H9 (cell line): ENCODE results near the gene NOX5. TPM values are rescaled to one million over a fixed set of nuclear protein-coding genes. Genes with fewer than 3 reads are reported as not detected.

Source experiments
- DNase-seq: peaks from one replicate; pipeline ENCODE4 v3.0.0-alpha.2; 2017
- H2AFZ ChIP-seq: one replicate; pipeline ENCODE4 v1.6.1; 2013; ENCODE audit warnings: mild to moderate bottlenecking, low read length, control low read depth, moderate library complexity
- H2AK5ac ChIP-seq: 2 replicates; pipeline ENCODE4 v1.6.1; 2013; ENCODE audit warnings: low read length, control low read depth, mixed read lengths; ENCODE audit not compliant: insufficient read length
- H2BK120ac ChIP-seq: one replicate; pipeline ENCODE4 v1.6.1; 2013; ENCODE audit warnings: low read depth, mild to moderate bottlenecking, low read length, control low read depth, inconsistent platforms; ENCODE audit not compliant: poor library complexity, severe bottlenecking
- H2BK12ac ChIP-seq: 2 replicates; pipeline ENCODE4 v1.6.1; 2013; ENCODE audit warnings: low read length, control low read depth, mixed read lengths, low read depth; ENCODE audit not compliant: insufficient read length
- H2BK15ac ChIP-seq: 2 replicates; pipeline ENCODE4 v1.6.1; 2013; ENCODE audit warnings: low read depth, low read length, control low read depth
- H2BK20ac ChIP-seq: one replicate; pipeline ENCODE4 v1.6.1; 2013; ENCODE audit warnings: low read depth, mild to moderate bottlenecking, low read length, control low read depth, inconsistent platforms; ENCODE audit not compliant: poor library complexity, severe bottlenecking
- H2BK5ac ChIP-seq: 2 replicates; pipeline ENCODE4 v1.6.1; 2013; ENCODE audit warnings: low read length, control low read depth, mixed read lengths; ENCODE audit not compliant: insufficient read length
- H3K14ac ChIP-seq: 2 replicates; pipeline ENCODE4 v1.6.1; 2013; ENCODE audit warnings: low read length, control low read depth; ENCODE audit not compliant: insufficient read depth
- H3K18ac ChIP-seq: 2 replicates; pipeline ENCODE4 v1.6.1; 2013; ENCODE audit warnings: low read depth, mild to moderate bottlenecking, mixed read lengths, low read length, control low read depth; ENCODE audit not compliant: insufficient read length
- H3K23ac ChIP-seq: 2 replicates; pipeline ENCODE4 v1.6.1; 2013; ENCODE audit warnings: low read length, control low read depth, mixed read lengths, low read depth; ENCODE audit not compliant: insufficient read length
- H3K23me2 ChIP-seq: 2 replicates; pipeline ENCODE4 v1.6.1; 2013; ENCODE audit warnings: low read depth, mild to moderate bottlenecking, mixed read lengths, low read length, control low read depth; ENCODE audit not compliant: insufficient read length, poor library complexity, severe bottlenecking
- H3K27ac ChIP-seq: 2 replicates; pipeline ENCODE4 v1.5.1; 2013; ENCODE audit warnings: low read length, control low read depth, mixed read lengths, low read depth; ENCODE audit not compliant: insufficient read length
- H3K27me3 ChIP-seq: 2 replicates; pipeline ENCODE4 v1.6.1; 2013; ENCODE audit warnings: low read length, control low read depth, inconsistent platforms; ENCODE audit not compliant: insufficient read depth
- H3K4ac ChIP-seq: 2 replicates; pipeline ENCODE4 v1.6.1; 2013; ENCODE audit warnings: low read depth, mild to moderate bottlenecking, control low read depth, inconsistent platforms, low read length, moderate library complexity
- H3K4me1 ChIP-seq: 2 replicates; pipeline ENCODE4 v1.6.1; 2013; ENCODE audit warnings: low read length, control low read depth, inconsistent platforms; ENCODE audit not compliant: insufficient read depth
- H3K4me2 ChIP-seq: 2 replicates; pipeline ENCODE4 v1.6.1; 2013; ENCODE audit warnings: low read length, control low read depth, mixed read lengths; ENCODE audit not compliant: insufficient read length, insufficient read depth
- H3K56ac ChIP-seq: 2 replicates; pipeline ENCODE4 v1.6.1; 2013; ENCODE audit warnings: low read depth, mild to moderate bottlenecking, mixed read lengths, low read length, control low read depth; ENCODE audit not compliant: insufficient read length
- H3K79me1 ChIP-seq: 2 replicates; pipeline ENCODE4 v1.6.1; 2013; ENCODE audit warnings: low read depth, mild to moderate bottlenecking, moderate library complexity, low read length, control low read depth, inconsistent platforms; ENCODE audit not compliant: insufficient read depth, poor library complexity, severe bottlenecking
- H3K79me2 ChIP-seq: 2 replicates; pipeline ENCODE4 v1.6.1; 2013; ENCODE audit warnings: low read length, control low read depth, inconsistent platforms; ENCODE audit not compliant: insufficient read depth
- H3K9ac ChIP-seq: 2 replicates; pipeline ENCODE4 v1.6.1; 2013; ENCODE audit warnings: low read length, control low read depth, mixed read lengths; ENCODE audit not compliant: insufficient read length; ENCODE audit errors: extremely low read depth
- H3K9me3 ChIP-seq: one replicate; pipeline ENCODE4 v1.6.1; 2013; ENCODE audit warnings: low read depth, low read length, inconsistent platforms; ENCODE audit not compliant: control insufficient read depth
- H3T11ph ChIP-seq: one replicate; pipeline ENCODE4 v1.6.1; 2013; ENCODE audit warnings: mild to moderate bottlenecking, low read length, control low read depth, inconsistent platforms
- H4K20me1 ChIP-seq: one replicate; pipeline ENCODE4 v1.6.1; 2013; ENCODE audit not compliant: control insufficient read depth, insufficient read length, insufficient read depth
- H4K5ac ChIP-seq: 2 replicates; pipeline ENCODE4 v1.6.1; 2013; ENCODE audit warnings: low read depth, mild to moderate bottlenecking, mixed read lengths, low read length, control low read depth; ENCODE audit not compliant: insufficient read length
- H4K8ac ChIP-seq: replicated peaks from 2 replicates; pipeline ENCODE4 v1.6.1; 2013; ENCODE audit warnings: low read length, control low read depth, mixed read lengths, low read depth; ENCODE audit not compliant: insufficient read length
- H4K91ac ChIP-seq: 2 replicates; pipeline ENCODE4 v1.6.1; 2013; ENCODE audit warnings: low read depth, mild to moderate bottlenecking, moderate library complexity, mixed read lengths, low read length, control low read depth; ENCODE audit not compliant: insufficient read length
- H3K27ac Mint-ChIP-seq, 3 experiments: 2 replicates in 2 of 3; 3 replicates in 1 of 3; pipeline ENCODE4 v1.8.0; 2020 to 2021; ENCODE audit warnings: mixed read lengths in 3 of 3, mild to moderate bottlenecking in 1 of 3, moderate library complexity in 1 of 3
- H3K27me3 Mint-ChIP-seq: 2 replicates; pipeline ENCODE4 v1.8.0; 2021; ENCODE audit warnings: low read depth, mild to moderate bottlenecking, moderate library complexity, mixed read lengths
- H3K36me3 Mint-ChIP-seq, 3 experiments: 2 replicates in 2 of 3; 3 replicates in 1 of 3; pipeline ENCODE4 v1.8.0; 2020 to 2021; ENCODE audit warnings: low read depth in 3 of 3, mixed read lengths in 3 of 3; ENCODE audit not compliant: insufficient read depth in 1 of 3
- H3K4me1 Mint-ChIP-seq, 2 experiments: 2 replicates each; pipeline ENCODE4 v1.8.0; 2020; ENCODE audit warnings: mixed read lengths in 2 of 2
- H3K4me3 Mint-ChIP-seq, 2 experiments: 2 replicates in 1 of 2; 3 replicates in 1 of 2; pipeline ENCODE4 v1.8.0; 2020 to 2021; ENCODE audit warnings: mild to moderate bottlenecking in 2 of 2, mixed read lengths in 2 of 2, moderate library complexity in 1 of 2
- H3K9me3 Mint-ChIP-seq, 2 experiments: 2 replicates in 1 of 2; 3 replicates in 1 of 2; pipeline ENCODE4 v1.8.0; 2020; ENCODE audit warnings: mild to moderate bottlenecking in 2 of 2, mixed read lengths in 2 of 2, moderate library complexity in 1 of 2
- CTCF ChIP-seq: fragments of 200-600 bp; sonication (generic); conservative IDR thresholded peaks from 3 replicates; pipeline ENCODE4 v1.8.0; 2021; ENCODE audit warnings: antibody characterized with exemption, mild to moderate bottlenecking
- WGBS: extraction: QIAGEN DNeasy Blood & Tissue Kit; methylation state at CpG from one replicate; pipeline ENCODE4 v1.1.7; 2013; ENCODE audit warnings: missing lambda C conversion rate, low lambda C conversion rate, mixed read lengths; ENCODE audit not compliant: insufficient read length; ENCODE audit errors: extremely low coverage; 5-methylcytosine and 5-hydroxymethylcytosine counted together
- total RNA-seq: library from RNA; stranded (reverse); gene quantifications from 2 replicates; pipeline ENCODE4 v1.2.1, GENCODE V29; 2021

The NOX5 gene
- total RNA-seq, 1 experiment from 2014 or later = 0.04 TPM

DNA sequence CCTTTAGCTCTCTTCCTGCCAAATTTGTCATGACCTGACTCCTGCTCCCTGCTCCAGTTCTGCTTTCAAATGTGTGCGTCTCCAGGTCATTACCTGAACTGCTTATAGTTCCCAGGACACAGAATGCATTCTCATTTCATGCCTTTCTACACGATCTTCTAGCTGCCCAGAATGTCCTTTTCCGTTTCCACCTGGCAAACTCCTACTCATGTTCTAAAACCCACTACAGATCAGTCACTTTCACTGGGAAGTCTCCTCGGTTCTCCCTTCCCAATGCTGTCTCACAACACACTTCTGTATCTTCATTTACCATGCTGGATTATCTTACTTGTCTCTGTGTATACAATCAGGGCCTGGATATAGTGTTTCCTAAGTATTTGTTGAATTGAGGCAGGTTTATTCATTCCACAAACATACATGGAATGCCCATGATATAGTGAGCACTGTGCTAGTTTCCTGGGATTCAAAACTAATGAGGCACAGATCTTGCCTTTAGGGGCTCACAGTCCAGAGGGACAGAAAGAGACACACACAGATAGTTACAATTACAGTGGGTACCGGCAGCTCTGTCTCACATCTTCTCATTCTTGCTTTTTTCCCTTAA lies 1.6 kb upstream of the NOX5 start:
- no peaks in the 10 kb centered on the region for H3K23me2 ChIP-seq
- H3K56ac ChIP-seq = no peak overlapping the region
- H3K36me3 Mint-ChIP-seq = peaks cover 1 to 16% (median 5%) of the 10 kb centered on the region in 3 experiments; a peak in 5 of 7 replicates
- H4K8ac ChIP-seq = no peak overlapping the region
- H2BK12ac ChIP-seq = no peak overlapping the region
- no peak overlapping the region for H2BK20ac ChIP-seq
- no peak overlapping the region for H2AFZ ChIP-seq
- H3K79me2 ChIP-seq = no peaks in the 10 kb centered on the region
- WGBS = no CpG with 5 or more reads among the region's 5 CpGs
- H3K27ac ChIP-seq = no peak overlapping the region
- H3K27ac Mint-ChIP-seq = no peak overlapping the region
- H3K4me2 ChIP-seq = no peak overlapping the region
- no peaks in the 10 kb centered on the region for H3K79me1 ChIP-seq
- H2AK5ac ChIP-seq = no peak overlapping the region
- no peak overlapping the region for H3T11ph ChIP-seq
- H3K23ac ChIP-seq = no peak overlapping the region
- H3K14ac ChIP-seq = no peak overlapping the region
- H4K20me1 ChIP-seq = peaks cover 3% of the 10 kb centered on the region
- no peak overlapping the region for H3K4me3 Mint-ChIP-seq
- H2BK5ac ChIP-seq = no peak overlapping the region
- H3K18ac ChIP-seq = no peak overlapping the region
- H3K9ac ChIP-seq = no peak overlapping the region
- no peaks in the 10 kb centered on the region for H3K27me3 ChIP-seq
- H3K4me1 ChIP-seq = no peaks in the 10 kb centered on the region
- H3K27me3 Mint-ChIP-seq = peaks cover 14% of the 10 kb centered on the region
- H2BK15ac ChIP-seq = no peak overlapping the region
- H3K9me3 Mint-ChIP-seq = peaks cover 11 to 13% of the 10 kb centered on the region in 2 experiments
- peaks cover 2% of the 10 kb centered on the region for H3K9me3 ChIP-seq
- no peak overlapping the region for H4K5ac ChIP-seq
- no peak overlapping the region for H4K91ac ChIP-seq
- H2BK120ac ChIP-seq = no peak overlapping the region
- DNase-seq = no peak
- no peak for TF ChIP-seq CTCF
- H3K4me1 Mint-ChIP-seq = peaks cover 9% of the 10 kb centered on the region in 2 experiments
- H3K4ac ChIP-seq = no peak overlapping the region
